GM12892 (cell line): ENCODE results near the gene SFMBT1.

Experiments
- POLR2A ChIP-seq: IDR thresholded peaks from 2 replicates; pipeline ENCODE4 v1.6.1; 2011; ENCODE audit warnings: low read depth, low read length, control low read depth
- POLR2AphosphoS5 ChIP-seq: IDR thresholded peaks from 2 replicates; pipeline ENCODE4 v1.6.1; 2011; ENCODE audit warnings: low read depth, low read length, control low read depth

- TF ChIP-seq POLR2A (no peak), POLR2AphosphoS5 (no peak)
These were observed 38.1 kb upstream of the SFMBT1 start for GRCh38 chr3:53083949-53084309.
